B cell (primary cell): ENCODE data around the gene VTI1A. TPM values are rescaled to one million over a fixed set of nuclear protein-coding genes. Genes with fewer than 3 reads are reported as not detected.

Experiments used
- ATAC-seq: fragments of 200-7000 bp; cut with Tn5 transposase; one replicate; pipeline ENCODE4 v1.10.0; 2021; ENCODE audit warnings: low read depth, mild to moderate bottlenecking, moderate number of reproducible peaks, moderate library complexity
- CTCF ChIA-PET: fragments of 350-600 bp; sonication (Branson Sonifier 250); formaldehyde crosslinking; loops from one replicate; lab custom pipeline; 2021; ENCODE audit warnings: antibody characterized with exemption, inconsistent platforms; lab: Charles Lee
- POLR2A ChIA-PET: fragments of 350-600 bp; sonication (Branson Sonifier 250); formaldehyde crosslinking; loops from one replicate; lab custom pipeline; 2021; ENCODE audit warnings: antibody characterized with exemption; lab: Charles Lee
- DNase-seq: peaks from one replicate; pipeline ENCODE4 v3.0.0; 2013
- H2AFZ ChIP-seq: 2 replicates; pipeline ENCODE4 v1.6.1; 2012; ENCODE audit warnings: mild to moderate bottlenecking, low read depth, low read length; ENCODE audit not compliant: insufficient read depth, poor library complexity, severe bottlenecking
- H3K27ac ChIP-seq, 2 donors: 1 replicate in 1 of 2; 2 replicates in 1 of 2; pipeline ENCODE4 v1.5.1; 2012 to 2013; ENCODE audit warnings: low read length in 2 of 2, mild to moderate bottlenecking in 2 of 2, moderate library complexity in 1 of 2
- H3K27me3 ChIP-seq, 4 experiments: fragments of 200-600 bp in 1 of 4; sonication (generic) in 1 of 4; replicated peaks in 1 of 4; 1 replicate in 2 of 4; 2 replicates in 2 of 4; pipeline versions ENCODE4 v1.6.1 to v1.7.0; 2013 to 2016; ENCODE audit warnings: low read length in 3 of 4, mild to moderate bottlenecking in 2 of 4, mixed read lengths in 1 of 4, moderate library complexity in 1 of 4; ENCODE audit not compliant: insufficient read depth in 4 of 4, control insufficient read depth in 3 of 4; ENCODE audit errors: control extremely low read depth in 1 of 4
- H3K36me3 ChIP-seq, 2 experiments: replicated peaks in 1 of 2; 1 replicate in 1 of 2; 2 replicates in 1 of 2; pipeline versions ENCODE4 v1.6.1 to v1.7.1; 2013; ENCODE audit warnings: low read length in 1 of 2; ENCODE audit not compliant: insufficient read depth in 2 of 2, control insufficient read depth in 1 of 2; ENCODE audit errors: control extremely low read depth in 1 of 2, extremely low read depth in 1 of 2
- H3K4me1 ChIP-seq, 2 donors: fragments of 200-600 bp in 1 of 2; sonication (generic) in 1 of 2; 1 replicate in 1 of 2; 2 replicates in 1 of 2; pipeline versions ENCODE4 v1.5.1 to v1.6.1; 2013 to 2017; ENCODE audit warnings: low read length in 2 of 2; ENCODE audit not compliant: control insufficient read depth in 2 of 2, insufficient read depth in 2 of 2
- H3K4me2 ChIP-seq: replicated peaks from 2 replicates; pipeline ENCODE3; 2012; ENCODE audit warnings: mild to moderate bottlenecking, low read depth, low read length; ENCODE audit not compliant: poor library complexity, severe bottlenecking
- H3K4me3 ChIP-seq, 5 experiments: fragments of 200-600 bp in 1 of 5; sonication (generic) in 1 of 5; 1 replicate in 3 of 5; 2 replicates in 2 of 5; pipeline versions ENCODE4 v1.5.1 to v1.7.0; 2011 to 2016; ENCODE audit warnings: low read length in 4 of 5, mild to moderate bottlenecking in 4 of 5, low read depth in 2 of 5, control low read depth in 1 of 5, moderate library complexity in 1 of 5; ENCODE audit not compliant: insufficient read depth in 1 of 5; ENCODE audit errors: control extremely low read depth in 1 of 5, extremely low read depth in 1 of 5
- H3K79me2 ChIP-seq: fragments of 200-600 bp; sonication (generic); one replicate; pipeline ENCODE4 v1.6.0; 2016; ENCODE audit warnings: low read length; ENCODE audit not compliant: control insufficient read depth, insufficient read depth
- H3K9ac ChIP-seq: fragments of 200-600 bp; sonication (generic); 2 replicates; pipeline ENCODE4 v1.6.1; 2017; ENCODE audit warnings: mild to moderate bottlenecking, low read length, moderate library complexity
- H3K9me3 ChIP-seq, 3 donors: one replicate each; pipeline versions ENCODE4 v1.6.1 to v1.7.1; 2013; ENCODE audit warnings: low read length in 2 of 3; ENCODE audit not compliant: control insufficient read depth in 2 of 3, insufficient read depth in 1 of 3; ENCODE audit errors: control extremely low read depth in 1 of 3
- H4K20me1 ChIP-seq: 2 replicates; pipeline ENCODE4 v1.6.0; 2012; ENCODE audit warnings: mild to moderate bottlenecking, low read length; ENCODE audit not compliant: insufficient read depth, control insufficient read depth, poor library complexity, severe bottlenecking
- H3K27ac Mint-ChIP-seq: one replicate; pipeline ENCODE4 v1.8.0; 2021; ENCODE audit warnings: mixed read lengths
- H3K27me3 Mint-ChIP-seq: one replicate; pipeline ENCODE4 v1.8.0; 2021; ENCODE audit warnings: mixed read lengths
- H3K4me1 Mint-ChIP-seq: one replicate; pipeline ENCODE4 v1.8.0; 2021; ENCODE audit warnings: mixed read lengths
- H3K4me3 Mint-ChIP-seq: one replicate; pipeline ENCODE4 v1.8.0; 2021; ENCODE audit warnings: mixed read lengths
- H3K9me3 Mint-ChIP-seq: one replicate; pipeline ENCODE4 v1.8.0; 2022; ENCODE audit warnings: mixed read lengths; ENCODE audit not compliant: insufficient read depth
- EZH2 ChIP-seq: IDR thresholded peaks from 2 replicates; pipeline ENCODE4 v1.6.1; 2012; ENCODE audit warnings: borderline replicate concordance, low read depth, mild to moderate bottlenecking, moderate library complexity, low read length; ENCODE audit not compliant: insufficient read depth, poor library complexity, severe bottlenecking
- WGBS: methylation state at CpG from one replicate; pipeline ENCODE4 v1.1.5; 2013; ENCODE audit warnings: missing lambda C conversion rate; ENCODE audit not compliant: insufficient coverage; 5-methylcytosine and 5-hydroxymethylcytosine counted together
- intact Hi-C: fragments of 100-400 bp; cut with micrococcal nuclease; formaldehyde crosslinking; loops from one replicate; pipeline ENCODE4 v1.10.0; 2022
- polyA plus RNA-seq: library from polyadenylated mRNA; depleted of rRNA; stranded (reverse); fragments of >200 nt; gene quantifications from 2 replicates; pipeline ENCODE4 v1.2.3, GENCODE V29; 2012
- total RNA-seq, 2 donors: library from RNA; stranded (reverse); fragments of 120-200 nt in 1 of 2; gene quantifications; 1 replicate in 1 of 2; 2 replicates in 1 of 2; pipeline versions ENCODE4 v1.2.3 to v1.2.4, GENCODE V29; 2013 to 2022
- TF ChIP-seq, protein P1 (sequence below): fragments of 200-600 bp; IDR thresholded peaks from one replicate; pipeline ENCODE4 v1.8.0; 2022; ENCODE audit warnings: antibody characterized with exemption, mild to moderate bottlenecking

Gene VTI1A
- total and polyA plus RNA-seq, 2 donors (not counting 1 experiment from before 2014, with no cell fraction given), result 20.0 to 84.1 TPM

DNA sequence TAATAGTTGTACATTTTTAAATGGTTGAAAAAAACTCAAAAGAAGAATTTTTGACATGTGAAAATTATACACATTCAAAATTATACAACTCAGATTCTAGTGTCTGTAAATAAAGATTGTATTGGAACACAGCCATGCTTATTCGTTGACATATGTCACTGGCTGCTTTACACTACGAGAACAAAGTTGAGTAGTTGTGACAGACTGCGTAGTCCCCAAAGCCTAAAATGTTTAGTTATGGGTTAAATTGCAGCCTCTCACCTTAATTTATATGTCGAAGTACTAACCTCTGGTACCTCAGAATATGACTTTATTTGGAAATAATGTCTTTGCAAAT is 358.2 kb downstream of the VTI1A start:
- ChIA-PET POLR2A (no interaction called here), CTCF (no interaction called here)
- H3K27me3 ChIP-seq, result no peaks in the 10 kb centered on the region
- no peak overlapping the region for H3K4me3 ChIP-seq
- no CpG with 5 or more reads among the region's 4 CpGs for WGBS
- H3K79me2 ChIP-seq, result no peaks in the 10 kb centered on the region
- H2AFZ ChIP-seq, result no peak overlapping the region
- no peak overlapping the region for H3K27ac ChIP-seq
- TF ChIP-seq EZH2, result no peak
- ATAC-seq, result no peak
- H3K4me1 ChIP-seq, result no peaks in the 10 kb centered on the region
- no peaks in the 10 kb centered on the region for H4K20me1 ChIP-seq
- H3K4me2 ChIP-seq, result no peak overlapping the region
- no peak overlapping the region for H3K4me3 Mint-ChIP-seq
- no peaks in the 10 kb centered on the region for H3K4me1 Mint-ChIP-seq
- H3K9me3 Mint-ChIP-seq, result no peaks in the 10 kb centered on the region
- H3K27me3 Mint-ChIP-seq, result no peaks in the 10 kb centered on the region
- no peak overlapping the region for H3K27ac Mint-ChIP-seq
- intact Hi-C loops, result no loop called here
- no peak overlapping the region for H3K9ac ChIP-seq
- no peaks in the 10 kb centered on the region for H3K36me3 ChIP-seq
- no peaks in the 10 kb centered on the region for H3K9me3 ChIP-seq
- DNase-seq, result no peak

DNA sequence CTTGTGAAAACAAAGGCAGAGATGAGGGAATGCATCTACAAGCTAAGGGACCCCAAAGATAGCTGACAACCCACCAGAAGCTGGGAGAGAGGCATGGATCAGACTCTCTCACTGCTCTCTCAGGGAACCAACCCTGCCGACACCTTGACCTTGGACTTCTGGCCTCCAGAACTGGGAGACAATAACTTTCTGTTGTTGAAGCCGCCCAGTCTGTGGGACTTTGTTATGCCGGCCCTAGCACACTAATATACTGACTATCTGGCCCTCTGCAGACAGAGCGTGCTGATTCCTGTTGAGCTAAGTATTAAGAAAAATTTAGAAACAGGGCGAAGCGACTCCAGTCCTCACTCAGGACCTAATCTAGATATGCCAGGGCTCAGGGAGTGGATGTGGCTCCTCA is 358.7 kb downstream of the VTI1A start:
- Histone ChIP-seq H3K27me3 (no peaks in the 10 kb centered on the region), H3K9ac (no peak overlapping the region), H3K4me1 (no peaks in the 10 kb centered on the region), H3K79me2 (no peaks in the 10 kb centered on the region), H4K20me1 (no peaks in the 10 kb centered on the region), H3K27ac (no peak overlapping the region), H3K9me3 (no peaks in the 10 kb centered on the region), H3K36me3 (peaks cover 0 to 4% of the 10 kb centered on the region in 2 experiments), H2AFZ (no peak overlapping the region), H3K4me3 (no peak overlapping the region), H3K4me2 (no peak overlapping the region)
- no peak for ATAC-seq
- Mint-ChIP-seq H3K4me3 (no peak overlapping the region), H3K27ac (no peak overlapping the region), H3K4me1 (no peaks in the 10 kb centered on the region), H3K9me3 (no peaks in the 10 kb centered on the region), H3K27me3 (no peaks in the 10 kb centered on the region)
- 100% methylated on average over 4 of the region's 6 CpGs for WGBS
- intact Hi-C loops, result no loop called here
- POLR2A ChIA-PET, result no interaction called here
- no peak for TF ChIP-seq EZH2
- TF ChIP-seq, protein P1, sequence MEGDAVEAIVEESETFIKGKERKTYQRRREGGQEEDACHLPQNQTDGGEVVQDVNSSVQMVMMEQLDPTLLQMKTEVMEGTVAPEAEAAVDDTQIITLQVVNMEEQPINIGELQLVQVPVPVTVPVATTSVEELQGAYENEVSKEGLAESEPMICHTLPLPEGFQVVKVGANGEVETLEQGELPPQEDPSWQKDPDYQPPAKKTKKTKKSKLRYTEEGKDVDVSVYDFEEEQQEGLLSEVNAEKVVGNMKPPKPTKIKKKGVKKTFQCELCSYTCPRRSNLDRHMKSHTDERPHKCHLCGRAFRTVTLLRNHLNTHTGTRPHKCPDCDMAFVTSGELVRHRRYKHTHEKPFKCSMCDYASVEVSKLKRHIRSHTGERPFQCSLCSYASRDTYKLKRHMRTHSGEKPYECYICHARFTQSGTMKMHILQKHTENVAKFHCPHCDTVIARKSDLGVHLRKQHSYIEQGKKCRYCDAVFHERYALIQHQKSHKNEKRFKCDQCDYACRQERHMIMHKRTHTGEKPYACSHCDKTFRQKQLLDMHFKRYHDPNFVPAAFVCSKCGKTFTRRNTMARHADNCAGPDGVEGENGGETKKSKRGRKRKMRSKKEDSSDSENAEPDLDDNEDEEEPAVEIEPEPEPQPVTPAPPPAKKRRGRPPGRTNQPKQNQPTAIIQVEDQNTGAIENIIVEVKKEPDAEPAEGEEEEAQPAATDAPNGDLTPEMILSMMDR, result no peak
- CTCF ChIA-PET, result no interaction called here
- no peak for DNase-seq
